EH (cell line): ENCODE data around the gene NR3C2.
"Not testable (repeated sequence)": the region's sequence is repeated elsewhere in the genome, so short reads cannot be mapped to it uniquely, and the experiment has no call there.

Experiments
- DNase-seq: peaks from one replicate; pipeline ENCODE4 v3.0.0-alpha.2; 2015; ENCODE audit warnings: low read depth

NR3C2 gene

GRCh38 chr4:148369919-148370318, 72.3 kb downstream of the NR3C2 start:
- no peak for DNase-seq

- no peak for DNase-seq
These were observed 74.5 kb downstream of the NR3C2 start for GRCh38 chr4:148367756-148368155.

DNA sequence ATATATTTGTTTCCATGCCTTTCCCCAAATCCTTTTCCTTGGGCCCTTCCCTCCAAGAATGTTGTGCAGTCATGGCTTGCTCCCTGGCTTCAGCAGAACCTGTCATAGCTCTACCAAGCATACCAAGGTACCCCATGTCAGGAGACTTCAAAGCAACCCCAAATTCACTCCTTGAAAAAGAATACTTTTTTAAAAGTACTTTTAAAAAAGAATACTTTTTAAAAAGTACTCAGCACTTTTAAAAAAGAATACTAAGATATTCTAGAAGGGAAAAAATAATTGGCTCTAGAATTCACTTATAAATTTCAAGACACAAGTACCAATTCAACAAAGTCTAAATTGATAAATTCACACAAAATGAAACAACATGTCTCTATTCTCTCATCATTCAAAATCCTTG, 76.0 kb downstream of the NR3C2 start:
- DNase-seq, result peak; percentile 1

DNA sequence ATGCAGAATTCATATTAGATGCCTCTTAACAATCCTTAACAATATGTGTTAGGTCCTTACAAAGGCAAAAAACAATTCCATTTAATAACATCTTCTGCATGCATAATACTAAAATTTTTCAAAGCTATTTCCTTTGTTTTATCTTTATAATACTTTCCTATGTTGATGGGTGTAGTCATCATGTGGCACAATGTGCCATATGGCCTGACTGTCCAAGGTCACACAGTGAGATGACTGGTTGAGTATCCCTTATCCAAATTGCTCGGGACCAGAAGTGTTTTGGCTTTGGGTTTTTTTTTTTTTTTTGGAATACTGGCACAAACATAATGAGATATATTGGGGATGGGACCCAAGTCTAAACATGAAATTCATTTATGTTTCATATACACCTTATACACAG, 77.7 kb downstream of the NR3C2 start:
- DNase-seq, result no peak

GRCh38 chr4:148359769-148360168, 82.4 kb downstream of the NR3C2 start:
- no peak for DNase-seq

DNA sequence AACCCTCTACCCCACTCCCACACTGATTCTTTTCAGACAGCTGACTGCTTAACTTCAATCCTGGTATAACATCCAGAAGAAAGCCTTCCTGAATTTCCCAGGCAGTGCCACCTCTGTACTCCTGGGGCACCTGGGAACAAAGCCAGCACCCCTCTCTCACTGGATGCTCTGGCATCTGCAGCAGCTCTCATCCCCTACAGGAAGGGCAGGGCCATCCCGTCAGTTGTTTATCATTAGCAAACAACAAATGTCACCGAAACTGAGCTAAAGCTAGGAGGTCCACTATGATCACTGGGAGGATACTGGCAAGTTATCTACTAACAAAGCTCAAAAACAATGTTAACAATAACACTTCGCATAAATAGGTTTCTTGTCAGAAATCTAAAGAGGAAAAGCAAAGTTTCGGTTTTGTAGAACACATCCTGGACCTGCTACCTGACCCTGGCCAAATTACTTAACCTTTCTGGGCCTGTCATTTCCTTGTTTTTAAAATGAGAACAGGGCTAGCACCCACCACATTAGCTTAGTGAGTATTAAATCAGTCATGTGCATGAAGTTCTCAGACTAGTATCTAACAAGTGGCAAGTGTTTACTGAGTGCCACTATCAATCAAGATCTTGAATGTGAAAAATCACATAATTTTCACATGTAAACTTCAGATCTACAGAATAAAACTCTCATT, 86.6 kb downstream of the NR3C2 start:
- DNase-seq, result no peak

GRCh38 chr4:148354186-148354585, 88.0 kb downstream of the NR3C2 start:
- DNase-seq, result no peak

DNA sequence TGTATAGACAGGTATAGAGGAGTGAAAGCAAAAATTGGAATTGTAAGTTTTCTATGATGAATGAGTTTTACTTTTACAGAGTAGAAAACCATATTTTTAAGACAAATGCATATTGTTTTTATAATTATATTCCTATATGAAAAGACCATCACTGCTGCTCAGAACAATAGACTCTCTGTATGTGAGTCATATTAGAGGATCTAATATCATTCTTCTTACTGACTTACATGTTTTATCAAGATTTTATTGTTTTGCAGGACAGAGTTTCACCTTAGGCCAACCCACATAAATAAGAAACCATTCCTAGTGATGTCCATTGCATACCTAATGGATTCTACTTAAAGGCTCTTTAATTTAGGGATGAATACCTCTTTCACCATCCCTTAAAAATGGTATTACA, 88.6 kb downstream of the NR3C2 start:
- DNase-seq, result no peak

GRCh38 chr4:148349153-148349552, 93.1 kb downstream of the NR3C2 start:
- DNase-seq, result no peak

GRCh38 chr4:148346657-148347056, 95.6 kb downstream of the NR3C2 start:
- no peak for DNase-seq

GRCh38 chr4:148345509-148345908, 96.7 kb downstream of the NR3C2 start:
- DNase-seq, result no peak

DNA sequence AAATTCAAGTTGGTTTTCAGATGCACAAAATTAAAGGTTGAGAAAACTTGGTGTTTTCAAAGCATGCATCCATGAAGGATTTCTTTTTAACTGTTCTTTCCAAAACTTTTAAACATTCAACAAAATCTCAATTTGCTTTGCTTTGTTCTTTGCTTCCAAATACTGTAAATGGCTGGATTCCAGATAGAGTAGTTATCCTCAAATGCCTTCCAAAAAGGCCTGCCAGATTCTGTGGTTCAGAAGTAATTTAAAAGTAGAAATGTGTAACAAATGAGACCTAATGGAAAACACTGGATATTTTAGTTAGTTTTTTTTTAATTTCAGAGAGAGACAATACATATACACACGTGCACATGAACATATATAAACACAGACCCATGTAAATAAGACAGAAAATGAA, 97.3 kb downstream of the NR3C2 start:
- no peak for DNase-seq

DNA sequence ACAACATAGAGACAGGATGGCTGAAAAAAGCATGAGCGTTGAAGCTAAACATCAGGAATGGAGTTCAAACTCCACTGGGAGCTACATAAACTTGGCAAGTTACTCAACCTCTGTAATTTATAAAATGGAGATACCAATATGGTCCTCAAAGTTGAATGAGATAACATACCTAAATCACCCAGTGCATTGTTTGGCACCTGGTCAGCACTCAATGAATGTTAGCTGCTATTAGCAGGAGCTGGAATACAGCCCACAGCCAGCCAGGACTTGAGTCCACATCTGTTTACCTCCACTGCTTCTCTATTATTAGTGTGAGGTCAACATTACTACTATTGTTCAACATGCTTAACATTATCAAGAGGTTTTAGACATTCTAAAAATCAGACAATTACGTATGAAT, 97.9 kb downstream of the NR3C2 start:
- no peak for DNase-seq

DNA sequence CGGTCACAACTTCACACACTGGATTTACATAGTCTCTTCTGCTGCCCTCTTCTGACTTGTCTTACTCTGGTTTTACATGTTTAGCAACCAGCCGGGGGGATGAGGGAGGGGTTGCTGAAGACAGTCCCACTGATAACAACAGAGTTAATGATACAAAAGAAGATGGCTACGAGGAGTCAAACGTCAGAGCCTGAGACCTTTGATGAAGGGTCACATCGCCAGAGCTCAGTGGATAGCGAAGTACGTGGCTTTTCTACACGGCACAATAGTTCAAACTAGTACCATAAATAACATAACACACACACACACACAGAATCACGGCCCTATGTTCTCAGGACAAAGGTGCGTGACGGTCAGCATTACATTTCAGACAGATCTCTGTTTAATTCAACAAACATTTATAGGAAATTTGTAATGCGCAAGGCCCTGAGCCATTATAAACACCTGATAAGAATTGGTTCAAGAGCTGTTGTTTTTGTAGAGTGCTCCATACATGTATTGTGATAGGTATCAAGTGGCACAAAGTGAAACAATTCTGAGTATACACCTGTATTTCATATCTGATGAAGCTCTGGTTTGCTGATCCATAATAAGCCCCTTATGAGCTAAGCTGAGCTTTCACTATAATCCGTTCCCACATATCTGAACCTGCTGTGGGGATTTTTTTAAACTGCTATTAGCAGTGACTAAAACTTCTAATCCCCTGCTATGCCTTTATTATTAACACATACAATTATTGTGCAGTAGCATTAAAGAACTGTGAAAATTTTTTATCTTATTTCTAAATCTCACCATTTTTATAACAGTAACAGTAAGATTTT, 100.0 kb downstream of the NR3C2 start:
- DNase-seq, result no peak

- DNase-seq, result no peak
These were observed 107.1 kb downstream of the NR3C2 start for GRCh38 chr4:148335133-148335532.

- DNase-seq, result peak; percentile 0
These were observed 108.9 kb downstream of the NR3C2 start for GRCh38 chr4:148333265-148333664.

DNA sequence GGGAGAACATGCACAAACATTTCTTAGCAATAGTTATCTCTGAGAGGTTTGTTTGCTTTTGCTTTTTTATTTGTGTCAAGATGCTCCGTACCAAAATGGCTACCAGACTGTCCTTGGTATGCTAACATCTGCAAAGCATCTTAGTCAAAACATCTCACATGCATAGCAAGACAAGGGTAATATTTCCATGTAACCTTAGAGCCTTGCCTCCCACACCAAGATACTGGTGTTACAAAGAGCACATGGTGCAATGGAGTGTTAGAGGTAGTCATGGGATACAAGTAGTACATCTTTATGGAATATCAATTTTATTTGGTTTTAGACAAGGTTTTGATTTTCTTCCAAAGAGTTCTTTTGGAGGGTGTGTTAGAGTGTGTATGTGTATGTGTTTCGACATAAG, 109.7 kb downstream of the NR3C2 start:
- DNase-seq, result no peak

DNA sequence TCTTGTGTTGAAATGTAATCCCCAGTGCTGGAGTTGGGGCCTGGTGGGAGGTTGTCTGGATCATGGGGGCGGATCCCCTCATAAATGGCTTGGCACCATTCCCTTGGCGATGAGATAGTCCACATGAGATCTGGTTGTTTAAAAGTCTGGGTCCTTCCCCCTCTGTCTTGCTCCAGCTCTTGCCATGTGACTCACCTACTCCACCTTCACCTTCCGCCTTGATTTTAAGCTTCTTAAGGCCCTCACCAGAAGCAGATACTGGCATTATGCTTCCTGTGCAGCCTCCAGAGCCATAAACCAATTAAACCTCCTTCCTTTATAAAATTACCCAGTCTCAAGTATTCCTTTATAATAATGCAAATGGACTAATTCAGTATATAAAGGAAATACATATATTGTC, 111.5 kb downstream of the NR3C2 start:
- no peak for DNase-seq

DNA sequence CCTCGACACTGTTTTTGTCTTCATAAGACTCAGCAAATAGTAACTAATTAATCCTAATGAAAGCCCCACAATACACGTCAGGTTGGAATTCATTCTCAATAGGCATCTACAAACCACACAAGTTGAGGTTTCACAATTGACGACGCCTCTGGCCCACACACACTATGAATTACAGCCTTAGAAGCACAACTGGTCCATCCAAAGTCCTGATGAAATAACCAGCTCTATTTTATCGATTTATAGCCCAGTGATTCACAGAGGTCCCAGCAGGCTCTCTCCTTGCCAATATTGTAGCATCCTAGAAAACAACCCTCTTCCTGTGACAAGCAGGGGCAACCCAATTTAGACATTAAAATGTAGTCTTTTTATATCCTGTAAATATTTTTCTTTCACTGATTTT, 112.1 kb downstream of the NR3C2 start:
- no peak for DNase-seq

DNA sequence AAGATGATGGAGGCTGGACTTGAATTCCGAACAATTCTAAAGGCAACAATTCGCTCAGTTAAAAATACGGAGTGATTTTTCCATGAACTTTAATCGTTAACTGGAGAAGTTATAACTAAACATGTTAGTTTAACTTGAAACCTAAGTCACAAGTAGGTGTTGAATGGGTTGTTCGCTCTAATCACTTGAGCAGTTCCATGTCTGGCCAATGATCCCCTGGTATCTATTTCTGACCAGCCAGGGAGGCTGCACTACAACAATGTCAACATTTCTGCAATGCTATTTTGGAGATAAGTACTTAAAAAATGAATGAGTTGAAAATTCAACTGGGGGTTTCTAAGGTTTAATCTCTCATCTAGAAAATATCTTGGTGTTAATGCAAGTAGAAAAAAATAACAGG, 112.5 kb downstream of the NR3C2 start:
- no peak for DNase-seq

- no peak for DNase-seq
These were observed 114.5 kb downstream of the NR3C2 start for GRCh38 chr4:148327683-148328082.

- not testable (repeated sequence) for DNase-seq
These were observed 118.9 kb downstream of the NR3C2 start for GRCh38 chr4:148323316-148323715.

DNA sequence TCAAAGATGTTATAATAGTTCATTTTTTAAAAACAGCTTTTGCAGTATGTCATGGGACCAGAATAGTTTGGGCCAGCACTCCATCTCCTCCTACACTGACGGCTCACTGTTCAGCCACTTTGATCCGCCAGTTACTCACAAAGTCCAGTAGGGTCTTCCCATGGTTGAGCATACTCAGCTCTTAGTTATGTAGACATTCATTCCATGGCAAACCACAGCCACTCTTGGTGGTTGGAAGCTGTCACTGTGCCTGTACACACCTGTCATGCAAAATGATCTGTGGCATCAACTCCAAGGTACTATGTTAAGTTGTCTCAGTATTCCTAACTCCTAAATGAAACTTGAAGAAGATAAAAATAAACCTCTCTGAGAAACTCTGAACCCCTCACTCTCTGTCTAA, 127.2 kb downstream of the NR3C2 start:
- DNase-seq, result peak; percentile 1
